ENCODE results near the gene VWF. TPM values are rescaled to one million over a fixed set of nuclear protein-coding genes. Genes with fewer than 3 reads are reported as not detected.

Gene VWF
- polyA plus RNA-seq, 1 donor (not counting 4 experiments of a cell fraction or from before 2014, with no cell fraction given) = 0.01 TPM

GRCh38 chr12:6045438-6045837 is 79.0 kb downstream of the VWF start:
- no peak for TF ChIP-seq CTCF (optimal IDR thresholded peaks at IDR 0.05 in 1 of 3, IDR thresholded peaks at IDR 0.05 in 1 of 3, conservative IDR thresholded peaks at IDR 0.05 in 1 of 3; ENCODE audit: extremely low read depth in 1 of 3, insufficient read depth in 2 of 3, low read length in 3 of 3)
- TF ChIP-seq EZH2 (IDR thresholded peaks at IDR 0.05; ENCODE audit: low read length) = no peak
- DNase-seq (ENCODE audit: low read depth, low spot score) (no peak), FAIRE-seq (no peak)
- Histone ChIP-seq H3K4me2 (ENCODE audit: control insufficient read depth, extremely low read depth, insufficient read depth, low read depth, low read length) (no peak overlapping the region), H3K36me3 (ENCODE audit: control insufficient read depth in 2 of 2, extremely low read depth in 1 of 2, insufficient read depth in 2 of 2, low read length in 2 of 2) (no peaks in the 10 kb centered on the region), H3K79me2 (ENCODE audit: control insufficient read depth, insufficient read depth, low read length) (no peaks in the 10 kb centered on the region), H3K4me1 (ENCODE audit: control insufficient read depth, extremely low read depth, insufficient read depth, low read length) (peaks cover 16% of the 10 kb centered on the region), H3K9me1 (ENCODE audit: control insufficient read depth, extremely low read depth, insufficient read depth, low read length) (no peaks in the 10 kb centered on the region), H3K9me3 (ENCODE audit: control insufficient read depth, low read depth, low read length) (no peaks in the 10 kb centered on the region), H3K9ac (ENCODE audit: control insufficient read depth, extremely low read depth, insufficient read depth, low read length) (no peak overlapping the region), H3K4me3 (ENCODE audit: control insufficient read depth in 2 of 3, extremely low read depth in 1 of 3, insufficient read depth in 2 of 3, low read depth in 1 of 3, low read length in 3 of 3) (no peak overlapping the region), H4K20me1 (ENCODE audit: control insufficient read depth, extremely low read depth, insufficient read depth, low read length) (no peaks in the 10 kb centered on the region), H3K27ac (ENCODE audit: control insufficient read depth, insufficient read depth, low read length) (no peak overlapping the region), H2AFZ (ENCODE audit: control insufficient read depth, low read length) (no peak overlapping the region), H3K27me3 (ENCODE audit: control insufficient read depth, extremely low read depth, insufficient read depth, low read length) (no peaks in the 10 kb centered on the region)
- dilution Hi-C loops (cut with MboI; ENCODE audit: extremely low pct_ligation_motif_present, low sequenced_read_pairs) = no loop called here

- no peaks in the 10 kb centered on the region for H3K79me2 ChIP-seq (ENCODE audit: control insufficient read depth, insufficient read depth, low read length)
- H3K27ac ChIP-seq (ENCODE audit: control insufficient read depth, insufficient read depth, low read length) = no peak overlapping the region
- H3K4me2 ChIP-seq (ENCODE audit: control insufficient read depth, extremely low read depth, insufficient read depth, low read depth, low read length) = peak overlapping the region; percentile 30
- no peak overlapping the region for H3K4me3 ChIP-seq (ENCODE audit: control insufficient read depth in 2 of 3, extremely low read depth in 1 of 3, insufficient read depth in 2 of 3, low read depth in 1 of 3, low read length in 3 of 3)
- FAIRE-seq = peak; percentile 48
- DNase-seq (ENCODE audit: low read depth, low spot score) = peak; percentile 19
- no peak overlapping the region for H2AFZ ChIP-seq (ENCODE audit: control insufficient read depth, low read length)
- TF ChIP-seq CTCF (optimal IDR thresholded peaks at IDR 0.05 in 1 of 3, IDR thresholded peaks at IDR 0.05 in 1 of 3, conservative IDR thresholded peaks at IDR 0.05 in 1 of 3; ENCODE audit: extremely low read depth in 1 of 3, insufficient read depth in 2 of 3, low read length in 3 of 3) (no peak), EZH2 (IDR thresholded peaks at IDR 0.05; ENCODE audit: low read length) (no peak)
- H3K9me3 ChIP-seq (ENCODE audit: control insufficient read depth, low read depth, low read length) = no peaks in the 10 kb centered on the region
- H4K20me1 ChIP-seq (ENCODE audit: control insufficient read depth, extremely low read depth, insufficient read depth, low read length) = no peaks in the 10 kb centered on the region
- no peaks in the 10 kb centered on the region for H3K36me3 ChIP-seq (ENCODE audit: control insufficient read depth in 2 of 2, extremely low read depth in 1 of 2, insufficient read depth in 2 of 2, low read length in 2 of 2)
- H3K9me1 ChIP-seq (ENCODE audit: control insufficient read depth, extremely low read depth, insufficient read depth, low read length) = no peaks in the 10 kb centered on the region
- H3K9ac ChIP-seq (ENCODE audit: control insufficient read depth, extremely low read depth, insufficient read depth, low read length) = no peak overlapping the region
- H3K27me3 ChIP-seq (ENCODE audit: control insufficient read depth, extremely low read depth, insufficient read depth, low read length) = no peaks in the 10 kb centered on the region
- peaks cover 16% of the 10 kb centered on the region for H3K4me1 ChIP-seq (ENCODE audit: control insufficient read depth, extremely low read depth, insufficient read depth, low read length)
- dilution Hi-C loops (cut with MboI; ENCODE audit: extremely low pct_ligation_motif_present, low sequenced_read_pairs) = no loop called here
Observed at GRCh38 chr12:6044082-6044481, 80.4 kb downstream of the VWF start.
